ENCODE data around the gene MGAT3.

GRCh38 chr22:39443398-39443797 is 13.4 kb upstream of the MGAT3 start:
- TF ChIP-seq CTCF (IDR thresholded peaks at IDR 0.05): no peak
- no peak for TF ChIP-seq EP300 (IDR thresholded peaks at IDR 0.05)
